HG03095 (cell line): Measurements from ENCODE around the gene IFNK.
A peak's percentile ranks its signal among the peaks of the same experiment; 100 is the strongest.

ENCODE experiments used
- ATAC-seq: cut with Tn5 transposase; IDR thresholded peaks from one replicate; pipeline ENCODE4 v1.9.1; 2021; ENCODE audit warnings: moderate library complexity; ENCODE audit not compliant: unreplicated experiment

The IFNK gene

DNA sequence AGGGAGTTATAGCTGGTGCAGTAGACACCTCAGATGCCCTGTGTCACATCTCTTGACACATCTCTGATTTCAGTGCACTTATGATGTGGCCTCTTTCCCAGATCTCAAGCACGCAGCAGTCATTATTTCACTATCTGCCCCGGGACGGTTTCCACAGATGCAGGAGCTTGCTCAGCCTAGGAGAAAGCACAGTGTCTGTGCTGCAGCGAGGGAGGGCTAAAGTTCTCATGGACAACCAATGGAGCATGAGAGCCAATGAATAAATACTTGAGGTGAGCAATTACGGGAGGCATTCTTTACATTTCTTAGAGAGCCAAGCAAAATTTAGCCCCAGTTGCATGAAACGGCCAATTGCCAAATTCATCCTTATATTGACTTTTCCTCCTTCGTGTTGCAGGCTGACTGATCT lies 12.9 kb downstream of the IFNK start:
- no peak for ATAC-seq

DNA sequence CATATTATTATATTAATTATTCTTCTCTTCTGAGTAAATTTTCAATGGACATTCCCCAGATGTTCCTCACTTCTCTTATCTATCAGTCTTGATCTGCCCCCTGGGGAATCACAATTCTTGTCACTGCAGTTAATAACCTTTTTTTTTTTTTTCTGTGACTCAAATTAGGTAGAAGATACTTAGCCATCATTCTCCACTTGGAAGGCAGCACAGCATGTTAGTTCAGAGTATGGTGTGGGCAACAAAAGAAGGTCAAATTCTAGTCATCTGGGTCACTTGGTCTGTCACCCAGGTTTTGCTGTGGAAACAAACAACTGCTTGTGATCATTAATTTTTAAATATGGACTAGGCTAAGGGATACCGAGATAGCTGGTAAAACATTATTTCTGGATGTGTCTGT lies 13.7 kb downstream of the IFNK start:
- no peak for ATAC-seq

DNA sequence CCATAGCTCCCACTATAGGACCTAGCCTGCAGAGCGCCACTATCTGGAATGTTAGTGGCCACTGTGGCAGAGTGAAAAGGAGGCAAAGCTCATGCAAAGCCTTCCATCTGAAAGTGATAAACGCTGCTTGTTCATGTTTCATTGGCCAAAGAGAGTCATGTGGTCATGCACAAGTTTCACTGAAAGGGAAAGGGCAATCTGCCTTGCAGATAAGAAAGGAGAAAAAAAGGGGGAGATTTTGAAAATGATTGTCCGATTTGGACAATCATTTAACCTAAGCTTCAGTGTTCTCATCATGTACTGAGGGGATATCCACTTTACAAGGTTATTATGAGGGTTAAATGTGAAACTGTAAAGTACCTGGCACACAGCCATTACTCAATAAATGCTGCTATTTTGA lies 14.6 kb downstream of the IFNK start:
- ATAC-seq, result no peak

DNA sequence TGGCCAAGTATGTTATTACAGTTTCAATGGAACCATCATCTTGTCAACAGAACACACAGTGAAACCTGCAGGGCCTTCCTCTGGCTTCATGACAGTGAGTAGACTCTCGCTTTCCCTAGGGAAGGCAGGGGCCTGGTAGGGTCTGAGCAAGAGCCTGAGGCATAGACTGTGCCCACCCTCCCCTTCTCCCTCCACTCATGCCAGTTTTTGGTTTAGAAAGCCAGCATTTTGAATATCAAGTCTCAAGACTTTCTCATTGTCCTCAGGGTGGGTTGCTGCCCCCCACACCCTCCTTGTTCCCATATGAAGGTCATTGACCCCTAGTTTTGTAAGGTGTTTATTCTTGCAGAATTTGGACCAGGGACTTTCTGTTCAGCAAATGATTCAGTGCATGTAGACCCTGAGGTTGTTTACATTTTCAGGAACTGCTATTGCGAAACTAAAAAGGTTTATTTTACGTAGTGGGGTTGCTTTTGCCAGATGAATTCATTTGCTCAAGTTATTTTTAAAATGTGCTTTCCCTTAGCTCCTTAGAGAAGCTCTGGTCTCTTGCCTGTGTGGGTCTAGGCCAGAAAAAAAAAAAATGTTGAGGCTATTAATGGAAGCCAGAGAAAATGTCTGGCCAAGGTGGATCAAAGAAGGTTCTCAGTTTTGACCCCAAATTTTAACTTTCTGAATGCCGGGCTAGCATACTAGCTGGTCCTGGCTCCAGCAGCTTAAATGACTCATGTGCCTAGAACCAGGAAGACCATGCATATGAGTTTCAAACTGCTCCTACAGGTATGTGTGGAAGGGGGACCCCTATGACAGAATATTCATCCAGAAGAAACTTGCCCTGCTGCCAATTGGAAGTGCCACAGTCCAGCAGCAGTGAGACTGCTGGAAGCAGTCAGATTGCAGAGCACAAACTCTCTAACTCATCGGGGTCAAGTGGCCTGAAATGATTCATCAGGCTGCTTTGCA lies 15.7 kb downstream of the IFNK start:
- ATAC-seq, result peak; percentile 45

DNA sequence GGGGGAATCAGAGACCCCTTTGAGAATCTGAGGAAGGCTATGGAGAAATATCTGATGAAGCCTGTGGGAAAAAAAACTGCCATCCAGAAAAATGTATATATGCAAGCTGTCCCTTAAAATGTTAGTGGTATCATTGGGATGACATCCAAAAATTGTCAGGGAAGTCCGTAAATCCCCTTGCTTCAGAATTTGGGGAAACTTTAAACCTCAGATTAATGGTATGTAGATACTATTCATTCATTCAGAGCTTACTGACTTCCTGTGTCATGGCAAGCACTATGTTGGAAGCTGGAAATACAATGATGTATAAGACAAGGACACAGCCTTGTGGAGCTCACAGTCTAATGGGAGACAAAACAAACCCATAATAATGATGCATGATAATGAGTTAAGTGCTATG lies 16.4 kb downstream of the IFNK start:
- ATAC-seq, result no peak

DNA sequence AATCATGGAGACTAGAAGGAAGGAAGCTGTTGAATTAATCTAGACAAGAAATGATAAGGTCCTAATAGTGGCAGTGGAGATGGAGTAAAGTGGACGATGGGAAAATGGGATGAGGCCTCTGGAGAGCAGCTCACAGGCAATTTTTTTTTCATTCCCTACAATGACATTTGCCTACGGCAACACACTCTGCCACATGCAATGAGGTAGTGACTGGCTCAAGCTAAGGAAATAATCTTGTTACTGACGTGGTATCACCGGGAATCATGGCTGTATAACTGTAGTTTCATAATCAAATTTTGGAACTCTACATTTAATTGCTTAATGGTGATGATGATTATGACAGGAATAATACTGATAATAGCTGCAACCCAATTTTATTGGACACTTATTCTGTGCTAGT lies 17.6 kb downstream of the IFNK start:
- no peak for ATAC-seq

DNA sequence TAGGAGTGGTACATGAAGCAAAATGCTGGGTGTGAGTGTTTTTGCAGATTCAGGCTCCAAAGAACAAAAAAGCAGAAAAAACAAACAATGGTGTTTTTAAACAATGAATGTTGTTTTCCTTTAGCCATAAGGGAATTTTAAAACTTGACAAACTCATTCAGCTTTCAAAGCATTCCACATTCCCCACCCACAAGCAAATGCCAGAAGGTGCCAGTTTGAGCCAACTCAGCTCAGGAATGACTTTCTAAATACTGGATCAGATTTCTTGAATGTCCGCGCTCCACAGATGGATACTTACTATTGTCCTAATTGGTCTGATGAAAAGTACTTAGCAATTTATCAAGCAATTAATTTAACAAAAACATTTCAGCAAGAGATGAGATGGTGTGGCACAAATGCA lies 18.4 kb downstream of the IFNK start:
- ATAC-seq, result no peak

DNA sequence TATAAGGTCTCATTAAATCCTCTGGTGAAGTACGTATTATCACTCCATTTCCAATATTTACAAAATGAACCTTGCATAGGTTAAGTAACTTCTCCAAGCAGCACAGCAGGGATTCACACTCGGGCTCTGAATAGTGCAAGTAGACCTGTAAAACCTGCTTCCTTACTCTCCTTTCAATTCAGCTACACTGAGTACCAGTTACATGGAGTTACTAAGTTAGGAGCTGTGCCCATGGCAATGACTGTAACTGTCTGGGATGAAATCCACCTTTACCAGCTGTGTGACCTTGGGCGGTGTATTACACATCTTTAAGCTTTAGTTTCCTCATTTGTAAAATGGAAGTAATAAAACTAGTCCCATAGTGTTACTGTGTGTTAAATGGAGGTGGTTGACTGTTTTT lies 21.4 kb downstream of the IFNK start:
- ATAC-seq, result no peak

DNA sequence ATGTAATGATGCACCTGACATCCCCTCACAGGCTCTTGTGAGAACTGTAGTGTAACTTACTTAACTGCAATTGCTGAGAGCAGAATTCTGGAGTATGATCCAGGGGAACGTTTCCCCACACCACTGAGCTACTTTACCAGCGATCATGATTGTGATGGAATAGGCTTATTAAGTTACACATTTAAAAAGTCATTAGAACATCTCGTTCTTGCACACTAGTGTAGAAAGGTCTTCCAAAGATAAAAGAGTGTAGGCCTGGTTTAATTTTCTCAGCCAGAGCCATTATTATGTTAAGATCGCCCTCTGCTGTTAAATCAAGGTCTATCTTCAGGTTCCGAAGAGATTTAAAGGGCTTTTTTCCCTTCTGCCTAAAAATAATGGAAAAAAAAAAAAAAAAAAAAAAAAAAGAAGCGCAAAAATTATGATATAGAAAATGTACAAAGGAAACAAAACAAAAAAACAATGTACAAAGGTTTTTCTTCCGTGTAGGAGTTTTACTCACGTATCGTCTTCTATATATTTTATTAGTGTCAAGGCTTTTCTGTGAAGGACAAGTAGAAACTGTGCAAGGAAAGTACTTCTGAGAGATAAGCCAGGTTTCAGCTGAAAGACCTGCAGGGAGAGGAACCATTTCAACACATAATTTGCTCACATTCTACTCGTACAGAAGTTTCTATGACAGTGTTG lies 24.1 kb downstream of the IFNK start:
- no peak for ATAC-seq

DNA sequence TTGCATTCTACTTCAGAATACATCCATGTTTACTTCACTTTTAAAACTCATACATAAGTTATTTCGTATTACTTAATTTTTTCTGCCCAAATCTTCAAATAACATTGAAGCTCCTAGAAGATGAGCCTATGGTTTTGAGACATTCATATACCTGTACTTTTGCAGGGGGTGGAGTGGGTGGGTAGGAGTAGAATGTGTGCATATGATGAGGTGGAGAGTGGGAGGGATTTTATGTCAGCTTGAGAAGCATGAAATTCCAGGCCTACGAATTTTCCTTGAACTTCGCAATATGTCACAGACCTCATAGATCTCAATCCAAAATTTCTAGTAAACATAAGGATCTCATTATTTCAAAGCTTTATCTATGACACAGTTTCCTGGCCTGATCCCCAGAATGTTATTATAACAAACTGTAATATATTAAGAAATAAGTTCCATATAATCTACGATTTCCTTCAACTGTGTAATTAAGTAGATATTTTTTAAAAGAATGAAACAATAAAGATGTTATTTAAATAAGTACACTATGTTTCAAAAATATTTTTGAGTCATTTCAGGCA lies 25.2 kb downstream of the IFNK start:
- ATAC-seq, result no peak

DNA sequence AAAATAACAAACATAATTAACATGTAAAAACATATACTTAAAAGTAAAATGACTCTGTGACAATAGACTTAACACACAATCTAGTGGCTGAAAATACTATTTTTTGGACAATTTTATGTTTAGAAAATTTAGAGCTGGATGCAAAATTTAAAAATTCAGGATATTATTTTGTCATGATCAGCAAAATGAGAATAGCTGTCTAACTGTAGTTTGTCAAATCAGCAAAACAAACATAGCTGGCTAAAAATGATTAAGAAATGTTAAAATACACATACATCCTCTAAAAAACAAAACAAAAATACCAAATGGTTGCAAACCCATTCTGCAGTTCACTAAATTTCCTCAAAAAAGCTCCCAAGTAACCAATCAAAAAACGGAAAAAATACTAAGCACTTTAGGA lies 30.6 kb downstream of the IFNK start:
- no peak for ATAC-seq

DNA sequence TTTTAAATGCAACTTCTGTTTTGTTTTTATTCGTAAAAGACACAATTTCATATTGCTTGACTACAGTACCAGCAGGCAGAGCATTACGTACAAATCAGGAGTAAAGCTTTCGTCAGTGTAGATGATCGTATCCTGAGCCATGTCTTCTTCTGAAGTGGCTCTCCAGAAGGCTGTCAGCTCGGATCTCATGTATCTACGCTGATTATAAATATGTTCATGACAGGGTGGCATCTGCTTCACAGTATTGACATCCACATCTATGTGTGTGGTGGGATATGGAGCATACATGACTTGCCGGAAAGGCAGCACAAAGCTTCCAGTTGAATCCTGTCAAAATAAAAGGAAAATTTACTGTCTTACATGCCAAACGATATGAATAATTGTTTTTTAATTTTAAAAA lies 32.4 kb downstream of the IFNK start:
- ATAC-seq, result no peak

DNA sequence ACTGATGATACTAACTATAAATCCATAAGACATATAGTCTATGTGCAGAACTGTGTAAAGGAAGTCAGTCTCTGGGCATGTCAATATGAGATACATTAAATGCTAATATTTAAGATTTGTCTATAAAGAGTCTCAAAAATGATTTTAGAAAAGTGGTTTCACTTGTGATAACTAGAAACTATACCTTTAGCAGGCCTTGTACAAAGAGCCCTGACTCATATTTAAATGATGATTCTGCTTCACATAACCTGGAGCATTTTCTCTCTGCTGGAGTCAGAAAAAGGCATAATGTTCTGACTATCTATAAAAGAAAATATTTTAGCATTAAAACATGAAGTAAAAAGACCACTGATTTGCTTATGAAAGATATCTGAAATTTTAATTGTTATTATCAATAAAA lies 34.2 kb downstream of the IFNK start:
- ATAC-seq, result no peak

DNA sequence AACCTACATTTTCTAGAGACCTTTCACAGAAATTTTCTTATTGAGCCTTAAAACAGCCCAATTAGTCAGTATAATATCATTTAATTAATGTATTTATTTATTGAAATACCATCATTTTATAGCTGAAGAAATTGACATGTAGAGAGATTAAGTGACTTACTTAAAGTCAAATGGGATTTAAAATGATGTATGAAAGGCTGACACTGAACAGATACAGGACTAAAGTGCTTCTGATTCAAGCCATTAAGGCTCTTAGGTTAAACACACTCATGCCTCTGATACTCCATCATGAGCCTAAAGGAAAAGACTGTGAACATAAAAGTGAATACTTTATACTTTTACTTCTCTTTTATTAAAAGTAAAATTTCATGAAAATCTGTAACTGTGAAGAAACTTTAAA lies 36.4 kb downstream of the IFNK start:
- ATAC-seq, result no peak

DNA sequence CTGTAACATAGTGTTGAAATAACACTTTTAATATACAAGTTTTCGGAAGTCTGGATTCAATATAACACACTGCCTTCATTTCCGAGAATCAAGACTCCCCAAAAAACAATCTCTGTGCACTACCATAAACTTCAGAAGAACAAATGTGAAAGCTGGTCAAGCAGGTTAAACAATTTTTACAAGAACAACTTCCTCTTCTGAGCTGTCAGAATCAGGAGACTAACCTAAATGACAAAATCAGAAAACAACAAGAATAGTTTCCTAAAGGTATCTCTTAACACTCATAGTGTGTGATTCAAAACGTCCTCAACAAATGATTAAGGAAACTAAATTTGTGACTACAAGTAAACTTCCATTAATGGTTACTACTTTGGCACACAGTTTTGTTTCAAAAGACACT lies 37.6 kb downstream of the IFNK start:
- peak; percentile 47 for ATAC-seq

DNA sequence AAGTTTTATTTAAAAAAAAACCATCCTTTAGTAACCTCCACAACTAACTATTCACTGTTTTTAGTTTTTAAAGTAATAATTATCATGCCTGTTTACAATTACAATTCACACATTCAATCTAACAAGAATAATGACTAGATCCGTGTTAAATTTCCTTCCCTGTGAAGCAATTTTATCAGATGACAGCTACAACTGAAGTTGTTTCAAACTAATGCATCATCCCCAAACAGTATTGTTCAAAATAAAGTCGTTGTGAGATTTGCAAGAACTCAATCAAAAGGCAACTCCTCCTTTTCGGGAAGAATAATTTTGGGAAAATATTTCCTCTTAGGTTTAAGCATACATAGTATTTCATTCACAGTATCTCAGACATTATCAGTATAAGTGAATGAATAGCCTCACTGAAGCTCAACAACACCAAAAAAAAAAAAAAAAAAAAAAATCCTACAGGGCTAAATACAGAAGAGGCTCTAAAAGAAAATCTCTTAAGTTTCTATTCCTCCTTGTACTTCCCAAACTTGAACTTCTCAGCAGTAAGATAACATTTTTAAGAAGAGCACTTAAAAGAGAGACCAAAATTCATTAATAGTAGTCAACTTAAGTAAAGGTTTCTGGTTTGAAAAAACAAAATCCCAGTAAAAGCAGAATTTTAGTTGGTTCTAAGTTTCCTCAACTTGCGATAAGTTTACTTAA lies 39.8 kb downstream of the IFNK start:
- ATAC-seq, result no peak

DNA sequence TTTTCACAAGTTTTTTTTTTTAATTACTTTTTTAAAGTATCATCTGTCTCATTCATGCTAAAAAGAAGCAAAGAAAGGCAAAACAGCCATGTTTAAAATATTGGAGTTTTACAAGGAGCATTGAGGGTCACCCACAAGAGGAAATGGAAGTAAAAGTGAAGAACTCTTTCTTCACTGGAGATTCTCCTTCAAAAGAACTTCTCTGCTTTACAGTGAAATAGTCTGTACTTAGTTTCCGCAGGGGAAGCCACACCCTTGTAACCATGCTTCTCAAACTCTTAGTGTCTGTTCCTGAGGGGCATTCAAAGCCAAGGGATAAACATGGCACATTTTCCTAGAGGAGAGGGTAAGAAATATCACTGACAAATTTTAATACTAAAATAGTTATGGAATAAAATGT lies 40.6 kb downstream of the IFNK start:
- no peak for ATAC-seq

DNA sequence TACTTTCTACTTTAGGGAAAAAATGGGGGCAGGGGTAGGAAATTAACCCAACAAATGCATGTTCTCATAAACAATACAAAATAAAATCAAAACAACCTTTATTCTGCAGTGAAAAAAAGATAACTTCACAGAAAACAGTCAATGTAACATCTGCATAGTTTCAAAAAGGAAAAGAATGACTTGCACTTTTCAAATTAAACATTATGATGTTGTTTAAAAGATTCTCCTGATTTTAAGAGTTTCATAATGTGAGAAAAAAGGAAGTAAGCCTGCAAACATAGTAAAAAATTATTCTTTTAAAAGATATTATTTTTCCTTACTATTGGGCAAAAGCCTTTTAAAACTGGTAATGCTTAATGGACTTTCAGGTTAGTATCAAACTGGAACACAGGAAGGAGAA lies 41.6 kb downstream of the IFNK start:
- no peak for ATAC-seq

DNA sequence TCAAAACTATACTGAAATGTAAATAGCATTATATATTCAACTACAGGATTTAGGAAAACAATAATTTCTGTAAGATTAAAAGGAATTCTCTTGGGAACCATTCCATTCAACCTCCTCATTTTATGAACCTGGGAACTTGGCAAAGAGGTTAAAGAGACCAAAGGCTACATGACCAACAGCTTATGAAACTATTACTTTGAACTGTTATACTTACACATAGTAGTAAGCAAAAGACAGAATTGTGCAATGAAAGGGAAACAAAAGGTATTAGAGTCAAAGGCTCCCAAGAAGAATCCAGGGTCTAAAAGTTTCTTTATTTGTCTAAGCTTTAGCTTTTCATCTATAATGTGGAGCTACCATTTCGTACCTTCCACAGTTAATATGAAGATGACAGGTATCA lies 42.0 kb downstream of the IFNK start:
- ATAC-seq, result no peak

DNA sequence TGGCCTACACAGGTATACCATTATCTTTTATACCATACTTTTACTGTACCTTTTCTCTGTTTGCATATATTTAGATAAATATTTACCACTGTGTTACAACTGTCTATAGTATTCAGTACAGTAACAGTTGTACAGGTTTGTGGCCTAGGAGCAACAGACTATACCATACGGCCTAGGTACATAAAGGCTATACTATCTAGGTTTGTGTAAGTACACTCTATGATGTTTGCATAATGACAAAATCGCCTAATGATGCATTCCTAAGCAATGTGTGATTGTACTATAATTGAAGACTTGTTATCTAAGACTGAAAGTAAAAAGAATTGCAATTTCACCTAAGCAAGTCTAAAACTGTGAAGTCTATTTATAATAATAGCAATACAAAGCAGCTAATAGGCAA lies 45.3 kb downstream of the IFNK start:
- no peak for ATAC-seq

DNA sequence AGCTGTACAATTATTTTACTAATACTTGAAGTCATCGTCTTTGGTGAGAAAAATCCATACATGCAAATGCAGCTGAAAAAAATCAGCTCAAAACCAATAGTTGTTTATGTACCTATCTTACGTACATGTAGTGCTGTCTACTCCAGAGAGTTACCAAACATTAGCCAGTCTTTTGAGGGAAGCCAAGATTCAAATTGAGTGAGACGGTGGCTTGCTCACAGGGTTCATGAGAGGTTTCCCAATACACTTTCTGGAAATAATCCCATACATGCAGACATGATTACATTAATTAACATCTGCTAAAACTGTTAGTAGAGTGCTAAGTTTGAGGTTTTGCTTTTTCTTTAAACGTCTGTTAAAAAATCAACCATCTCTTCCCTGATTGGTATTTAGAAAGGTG lies 46.9 kb downstream of the IFNK start:
- no peak for ATAC-seq

DNA sequence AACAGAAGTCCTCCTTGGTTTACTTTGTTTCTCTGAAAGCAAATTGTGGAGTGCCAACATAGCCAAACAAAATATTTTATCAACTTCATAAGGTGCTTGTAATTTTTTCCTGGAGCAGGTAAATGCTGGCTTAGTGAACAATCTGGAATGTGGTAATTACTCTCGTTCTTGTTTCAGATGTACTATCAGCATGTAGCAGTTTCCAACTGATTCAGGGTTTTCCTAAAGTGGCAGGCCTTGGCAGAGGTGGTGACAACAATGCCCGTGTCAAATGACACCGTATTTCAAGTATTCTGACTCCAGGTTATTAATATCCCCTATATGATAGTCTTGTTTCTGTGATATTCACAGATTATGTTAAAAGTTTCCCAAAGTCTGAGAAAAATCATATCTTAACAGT lies 48.0 kb downstream of the IFNK start:
- no peak for ATAC-seq
